ENCODE data around the gene TKTL1. TPM values are rescaled to one million over a fixed set of nuclear protein-coding genes. Genes with fewer than 3 reads are reported as not detected.

Gene TKTL1
- total RNA-seq, 2 experiments from 2014 or later: 0.67 to 1.0 TPM

DNA sequence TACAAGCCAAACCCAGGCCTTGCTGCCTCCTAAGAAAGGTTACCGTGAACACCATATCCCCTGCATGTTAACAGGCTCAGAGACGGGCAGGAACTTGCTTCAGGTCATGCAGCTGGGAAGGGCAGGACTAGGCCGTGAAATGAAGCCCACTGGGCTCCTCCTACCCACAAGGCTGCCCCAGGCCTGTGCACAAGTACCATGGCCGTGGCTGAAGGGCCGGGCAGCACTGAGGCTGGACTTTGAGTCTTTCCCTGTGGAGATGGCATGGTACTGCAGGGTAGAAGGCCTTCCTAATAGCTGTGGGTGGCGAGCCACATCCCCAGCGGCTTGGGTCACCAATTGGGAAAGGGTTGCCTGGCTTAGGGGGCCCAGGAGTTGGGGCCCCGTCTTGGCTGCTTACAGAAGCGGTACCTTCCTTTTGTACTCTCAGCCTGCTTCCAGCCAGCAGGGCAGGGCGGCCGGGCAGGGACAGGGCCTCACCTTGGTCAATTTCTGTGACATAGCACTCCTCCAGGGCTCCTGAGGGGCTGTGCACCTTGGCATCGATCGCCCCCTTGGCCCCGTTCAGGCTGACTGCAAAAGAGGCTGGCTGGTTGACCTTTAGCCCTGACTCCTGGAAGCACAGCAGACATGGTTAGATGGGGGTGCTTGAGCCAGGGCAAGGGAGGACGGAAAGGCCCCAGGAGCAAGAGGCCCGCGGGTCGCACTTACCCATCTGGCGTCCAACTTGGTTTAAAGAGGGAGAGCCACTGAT lies 55.0 kb downstream of the TKTL1 start:
- H3K9me3 Mint-ChIP-seq: no peaks in the 10 kb centered on the region
- intact Hi-C loops (cut with micrococcal nuclease): no loop called here
- ATAC-seq (no peak), DNase-seq (no peak)
- TF ChIP-seq, protein P1, sequence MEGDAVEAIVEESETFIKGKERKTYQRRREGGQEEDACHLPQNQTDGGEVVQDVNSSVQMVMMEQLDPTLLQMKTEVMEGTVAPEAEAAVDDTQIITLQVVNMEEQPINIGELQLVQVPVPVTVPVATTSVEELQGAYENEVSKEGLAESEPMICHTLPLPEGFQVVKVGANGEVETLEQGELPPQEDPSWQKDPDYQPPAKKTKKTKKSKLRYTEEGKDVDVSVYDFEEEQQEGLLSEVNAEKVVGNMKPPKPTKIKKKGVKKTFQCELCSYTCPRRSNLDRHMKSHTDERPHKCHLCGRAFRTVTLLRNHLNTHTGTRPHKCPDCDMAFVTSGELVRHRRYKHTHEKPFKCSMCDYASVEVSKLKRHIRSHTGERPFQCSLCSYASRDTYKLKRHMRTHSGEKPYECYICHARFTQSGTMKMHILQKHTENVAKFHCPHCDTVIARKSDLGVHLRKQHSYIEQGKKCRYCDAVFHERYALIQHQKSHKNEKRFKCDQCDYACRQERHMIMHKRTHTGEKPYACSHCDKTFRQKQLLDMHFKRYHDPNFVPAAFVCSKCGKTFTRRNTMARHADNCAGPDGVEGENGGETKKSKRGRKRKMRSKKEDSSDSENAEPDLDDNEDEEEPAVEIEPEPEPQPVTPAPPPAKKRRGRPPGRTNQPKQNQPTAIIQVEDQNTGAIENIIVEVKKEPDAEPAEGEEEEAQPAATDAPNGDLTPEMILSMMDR (IDR thresholded peaks at IDR 0.05): no peak
- POLR2A ChIA-PET: interaction anchor here (0.9 to 3.9 kb wide), 4 partner anchors 8 to 49 kb away, joined by 3 to 21 read pairs (median 4); partner anchors contain the start of gene RPL10
- H3K27ac Mint-ChIP-seq: peak overlapping the region; percentile 52
- H3K4me3 Mint-ChIP-seq: no peak overlapping the region
- H3K36me3 Mint-ChIP-seq (ENCODE audit: low read depth): peaks cover 23% of the 10 kb centered on the region
- CTCF ChIA-PET: no interaction called here
- peaks cover 46% of the 10 kb centered on the region for H3K4me1 Mint-ChIP-seq (ENCODE audit: low read depth)
- no peaks in the 10 kb centered on the region for H3K27me3 Mint-ChIP-seq

DNA sequence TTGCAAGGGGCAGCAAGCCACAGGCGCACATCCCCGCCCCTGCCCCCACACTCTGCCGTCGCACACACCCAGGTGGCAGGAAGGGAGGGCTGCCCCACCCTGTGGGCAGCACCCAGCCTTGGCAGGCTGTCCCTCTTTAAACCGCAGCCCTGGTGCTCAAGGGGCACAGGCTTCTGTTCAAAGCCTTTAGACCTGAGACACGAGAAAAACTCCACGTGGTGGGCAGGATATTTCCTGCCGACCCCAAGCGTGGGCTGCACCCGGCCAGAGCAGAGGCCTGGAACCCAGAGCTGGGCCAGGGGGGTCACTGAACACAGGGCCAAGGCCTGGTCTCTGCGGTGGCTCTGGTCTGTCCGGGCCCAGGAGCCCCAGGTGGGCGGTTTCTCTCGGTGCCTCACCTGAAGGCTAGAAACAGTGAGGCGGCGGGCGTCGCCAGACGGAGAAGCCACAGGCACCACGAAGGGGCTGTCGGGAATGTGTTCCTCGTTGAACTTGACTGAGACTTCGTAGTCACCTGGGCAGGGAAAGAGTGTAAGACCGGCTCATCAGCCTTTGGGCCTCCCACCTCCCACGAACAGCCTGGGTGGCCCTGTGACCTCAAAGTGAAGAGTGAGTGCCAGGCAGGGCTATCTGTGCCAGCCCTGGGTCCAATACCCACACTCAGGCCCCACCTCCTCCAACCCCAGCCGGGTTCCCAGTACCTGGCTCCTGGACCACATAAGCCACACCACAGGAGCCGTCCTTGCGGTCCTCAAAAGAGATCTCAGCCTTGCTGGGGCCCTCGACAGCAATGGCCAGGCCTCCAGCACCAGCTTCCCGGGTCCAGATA lies 55.8 kb downstream of the TKTL1 start:
- H3K36me3 Mint-ChIP-seq (ENCODE audit: low read depth): peaks cover 28% of the 10 kb centered on the region

DNA sequence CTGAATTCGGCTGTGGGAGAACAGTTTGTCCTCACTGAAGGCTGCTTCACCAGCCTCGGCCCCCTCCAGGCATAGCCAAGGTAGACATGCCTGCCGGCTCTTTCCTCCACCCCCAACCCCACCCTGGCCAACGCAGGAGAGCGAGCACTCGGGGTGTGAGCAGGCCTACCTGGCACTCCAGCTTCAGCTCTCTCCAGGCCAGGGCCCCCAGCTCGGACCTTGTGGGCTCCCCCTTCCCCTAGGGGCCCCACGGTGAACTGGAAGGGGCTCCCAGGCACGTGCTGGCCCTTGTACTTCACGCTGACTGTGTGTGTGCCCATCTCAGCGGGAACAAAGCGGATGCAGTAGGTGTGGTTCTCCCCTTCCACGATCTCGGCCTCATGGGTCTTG lies 56.4 kb downstream of the TKTL1 start:
- Mint-ChIP-seq H3K27me3 (no peaks in the 10 kb centered on the region), H3K27ac (peak overlapping the region; percentile 79), H3K4me3 (no peak overlapping the region), H3K9me3 (no peaks in the 10 kb centered on the region), H3K36me3 (ENCODE audit: low read depth) (peaks cover 30% of the 10 kb centered on the region), H3K4me1 (ENCODE audit: low read depth) (peaks cover 46% of the 10 kb centered on the region)
- DNase-seq (no peak), ATAC-seq (no peak)
- ChIA-PET POLR2A (no interaction called here), CTCF (no interaction called here)
- TF ChIP-seq, protein P1 (IDR thresholded peaks at IDR 0.05): no peak
- intact Hi-C loops (cut with micrococcal nuclease): no loop called here

More for the DNA sequence above, 55.8 kb downstream of the TKTL1 start:
- Mint-ChIP-seq H3K27ac (peak overlapping the region; percentile 79), H3K27me3 (no peaks in the 10 kb centered on the region), H3K9me3 (no peaks in the 10 kb centered on the region), H3K4me3 (no peak overlapping the region), H3K4me1 (ENCODE audit: low read depth) (peaks cover 46% of the 10 kb centered on the region)
- TF ChIP-seq, protein P1 (IDR thresholded peaks at IDR 0.05): no peak
- peak; percentile 24 for DNase-seq
- ChIA-PET POLR2A (interaction anchor here (1.2 to 1.9 kb wide), 2 partner anchors 14 to 29 kb away, joined by 3 to 4 read pairs; no protein-coding TSS in a partner anchor), CTCF (no interaction called here)
- intact Hi-C loops (cut with micrococcal nuclease): no loop called here
- no peak for ATAC-seq

DNA sequence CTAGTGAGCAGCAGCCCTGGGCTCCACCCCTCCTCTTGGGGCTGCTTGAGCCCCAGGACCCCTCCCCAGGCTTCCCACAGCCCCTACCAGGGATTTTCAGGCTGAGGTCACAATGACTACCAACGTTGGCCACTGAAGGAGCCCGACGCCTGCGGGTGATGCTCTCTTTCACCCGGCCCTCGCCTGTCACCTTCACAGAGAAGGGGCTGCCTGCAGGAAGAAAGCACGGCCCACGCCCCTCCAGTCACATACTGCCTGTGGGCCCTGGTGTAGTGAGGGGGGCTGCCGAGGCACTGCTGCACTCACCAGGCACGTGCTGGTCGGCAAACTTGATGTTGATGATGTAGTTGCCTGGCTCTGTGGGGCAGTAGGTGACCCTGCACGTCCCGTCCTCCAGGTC lies 56.9 kb downstream of the TKTL1 start:
- TF ChIP-seq, protein P1 (IDR thresholded peaks at IDR 0.05): no peak
- peak overlapping the region; percentile 46 for H3K27ac Mint-ChIP-seq
- DNase-seq (no peak), ATAC-seq (no peak)
- CTCF ChIA-PET: no interaction called here
- H3K27me3 Mint-ChIP-seq: no peaks in the 10 kb centered on the region
- peaks cover 44% of the 10 kb centered on the region for H3K4me1 Mint-ChIP-seq (ENCODE audit: low read depth)
- no peaks in the 10 kb centered on the region for H3K9me3 Mint-ChIP-seq
- POLR2A ChIA-PET: no interaction called here
- H3K36me3 Mint-ChIP-seq (ENCODE audit: low read depth): peaks cover 28% of the 10 kb centered on the region
- intact Hi-C loops (cut with micrococcal nuclease): no loop called here
- no peak overlapping the region for H3K4me3 Mint-ChIP-seq

Measured in activated CD8-positive, alpha-beta T cell treated with anti-CD3 and anti-CD28 coated beads for 36 hours (primary cell).